C4-2B (cell line): Measurements from ENCODE around the gene ABHD12.

Source experiments
- H3K27ac ChIP-seq: fragments of 450-650 bp; 2 replicates; pipeline ENCODE4 v1.5.1; 2017
- ZFX ChIP-seq: fragments of 450-650 bp; IDR thresholded peaks from 2 replicates; pipeline ENCODE4 v1.6.1; 2017
- TF ChIP-seq, protein P1 (sequence below): fragments of 450-650 bp; conservative IDR thresholded peaks from 2 replicates; pipeline ENCODE4 v1.5.1; 2017; ENCODE audit warnings: mild to moderate bottlenecking

ABHD12 gene

DNA sequence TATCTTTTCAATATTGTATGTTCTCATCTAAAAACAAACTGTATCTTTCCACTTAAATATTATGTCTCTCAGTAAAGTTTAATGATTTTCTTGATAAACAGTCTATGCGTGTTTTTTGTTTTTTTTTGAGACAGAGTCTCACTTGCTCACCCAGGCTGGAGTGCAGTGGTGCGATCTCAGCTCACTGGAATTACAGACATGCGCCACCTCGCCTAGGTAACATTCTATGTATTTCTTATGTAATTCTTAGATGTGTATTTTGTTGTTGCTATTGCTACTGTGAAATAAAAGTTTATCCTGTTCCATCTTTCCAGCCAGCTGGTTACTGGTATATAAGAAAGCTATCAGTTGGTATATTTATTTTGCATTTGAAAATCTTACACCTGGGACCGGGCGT is 29.4 kb downstream of the ABHD12 start:
- TF ChIP-seq, protein P1, sequence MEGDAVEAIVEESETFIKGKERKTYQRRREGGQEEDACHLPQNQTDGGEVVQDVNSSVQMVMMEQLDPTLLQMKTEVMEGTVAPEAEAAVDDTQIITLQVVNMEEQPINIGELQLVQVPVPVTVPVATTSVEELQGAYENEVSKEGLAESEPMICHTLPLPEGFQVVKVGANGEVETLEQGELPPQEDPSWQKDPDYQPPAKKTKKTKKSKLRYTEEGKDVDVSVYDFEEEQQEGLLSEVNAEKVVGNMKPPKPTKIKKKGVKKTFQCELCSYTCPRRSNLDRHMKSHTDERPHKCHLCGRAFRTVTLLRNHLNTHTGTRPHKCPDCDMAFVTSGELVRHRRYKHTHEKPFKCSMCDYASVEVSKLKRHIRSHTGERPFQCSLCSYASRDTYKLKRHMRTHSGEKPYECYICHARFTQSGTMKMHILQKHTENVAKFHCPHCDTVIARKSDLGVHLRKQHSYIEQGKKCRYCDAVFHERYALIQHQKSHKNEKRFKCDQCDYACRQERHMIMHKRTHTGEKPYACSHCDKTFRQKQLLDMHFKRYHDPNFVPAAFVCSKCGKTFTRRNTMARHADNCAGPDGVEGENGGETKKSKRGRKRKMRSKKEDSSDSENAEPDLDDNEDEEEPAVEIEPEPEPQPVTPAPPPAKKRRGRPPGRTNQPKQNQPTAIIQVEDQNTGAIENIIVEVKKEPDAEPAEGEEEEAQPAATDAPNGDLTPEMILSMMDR, result no peak
- no peak for TF ChIP-seq ZFX
- H3K27ac ChIP-seq, result no peak overlapping the region

DNA sequence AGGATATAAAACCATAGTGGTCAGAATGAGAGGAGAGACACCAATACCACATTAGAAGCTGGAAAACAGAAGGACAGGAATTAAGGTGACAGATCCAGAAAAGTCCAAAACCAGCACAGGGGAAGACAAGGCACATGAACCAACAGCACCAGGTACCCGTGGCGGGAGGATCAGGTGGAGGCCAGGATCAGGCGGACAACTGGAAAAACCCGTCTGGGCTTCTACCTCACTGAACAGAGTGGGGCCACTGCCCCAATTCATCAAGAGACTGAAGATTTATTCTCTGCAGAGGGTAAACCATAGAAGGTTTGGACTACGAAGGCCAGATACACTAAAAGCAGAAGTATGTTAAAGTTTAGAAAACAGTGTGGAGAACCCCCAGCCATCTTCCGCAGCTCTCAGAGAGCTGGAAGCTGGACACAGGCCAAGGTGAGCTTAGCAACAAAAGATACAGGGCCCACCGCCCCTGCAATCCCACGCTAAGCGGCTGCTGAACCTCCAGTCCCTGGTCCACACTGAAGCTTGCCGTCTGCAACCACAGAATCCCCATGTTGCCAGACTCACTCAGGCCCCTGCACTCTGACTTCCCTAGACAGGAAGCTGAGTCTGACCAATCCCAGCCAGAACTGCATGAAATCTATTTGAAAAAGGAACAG is 29.9 kb downstream of the ABHD12 start:
- TF ChIP-seq ZFX, result no peak
- TF ChIP-seq, protein P1, result no peak
- H3K27ac ChIP-seq, result no peak overlapping the region

DNA sequence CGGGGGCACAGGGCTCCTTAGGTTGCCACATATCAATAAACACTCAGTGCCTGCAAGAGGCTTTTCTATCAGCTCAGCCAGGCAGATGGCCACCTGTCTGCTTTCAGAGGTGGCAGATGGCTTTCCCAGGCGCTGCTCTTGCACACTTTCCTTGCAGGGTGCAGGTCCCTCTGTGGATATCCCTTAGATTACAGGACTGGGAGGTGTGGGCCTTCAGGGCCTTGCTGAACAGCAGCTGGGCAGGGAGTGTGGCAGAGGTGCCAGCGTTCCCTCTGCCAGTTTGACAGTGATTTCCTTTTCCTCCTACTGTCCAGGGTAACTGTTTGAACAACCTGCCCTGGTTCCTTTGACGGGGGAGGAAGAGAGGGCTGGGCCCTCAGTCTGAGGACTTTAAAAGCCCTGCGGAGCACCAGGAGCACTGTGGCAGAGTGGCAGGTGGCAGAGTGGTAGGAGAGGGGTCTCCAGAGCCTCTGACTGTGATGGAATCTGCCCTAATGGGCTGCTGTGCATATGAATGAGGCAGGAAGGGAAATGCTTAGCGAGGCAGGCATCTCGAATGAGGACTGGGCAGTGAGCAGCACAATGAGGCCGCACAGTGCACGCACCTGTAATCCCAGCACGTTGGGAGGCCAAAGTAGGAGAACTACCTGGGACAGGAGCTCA is 34.2 kb downstream of the ABHD12 start:
- TF ChIP-seq, protein P1, result no peak
- TF ChIP-seq ZFX, result no peak
- no peak overlapping the region; the same call in 1 of the 2 replicates for H3K27ac ChIP-seq

DNA sequence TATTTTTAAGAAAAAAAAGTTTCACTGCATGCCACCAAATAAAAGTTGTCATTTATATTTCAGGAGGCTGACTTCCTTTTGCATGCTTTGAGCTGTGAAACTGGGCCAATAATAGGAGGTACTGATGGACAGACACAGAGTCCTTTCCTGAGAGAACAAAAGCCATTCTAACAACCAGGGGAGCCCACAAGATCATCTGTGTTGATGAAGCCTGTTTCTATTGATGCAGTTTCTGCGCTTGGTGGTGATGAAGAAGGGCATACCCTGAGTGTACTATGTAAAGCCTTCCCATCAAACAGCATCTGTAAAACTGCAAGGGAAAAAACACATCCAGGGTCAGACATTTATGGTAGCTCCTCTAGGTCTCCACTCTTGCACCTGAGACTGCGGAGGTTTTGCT is 34.8 kb downstream of the ABHD12 start:
- TF ChIP-seq, protein P1, result no peak
- TF ChIP-seq ZFX, result no peak
- H3K27ac ChIP-seq, result no peak overlapping the region

DNA sequence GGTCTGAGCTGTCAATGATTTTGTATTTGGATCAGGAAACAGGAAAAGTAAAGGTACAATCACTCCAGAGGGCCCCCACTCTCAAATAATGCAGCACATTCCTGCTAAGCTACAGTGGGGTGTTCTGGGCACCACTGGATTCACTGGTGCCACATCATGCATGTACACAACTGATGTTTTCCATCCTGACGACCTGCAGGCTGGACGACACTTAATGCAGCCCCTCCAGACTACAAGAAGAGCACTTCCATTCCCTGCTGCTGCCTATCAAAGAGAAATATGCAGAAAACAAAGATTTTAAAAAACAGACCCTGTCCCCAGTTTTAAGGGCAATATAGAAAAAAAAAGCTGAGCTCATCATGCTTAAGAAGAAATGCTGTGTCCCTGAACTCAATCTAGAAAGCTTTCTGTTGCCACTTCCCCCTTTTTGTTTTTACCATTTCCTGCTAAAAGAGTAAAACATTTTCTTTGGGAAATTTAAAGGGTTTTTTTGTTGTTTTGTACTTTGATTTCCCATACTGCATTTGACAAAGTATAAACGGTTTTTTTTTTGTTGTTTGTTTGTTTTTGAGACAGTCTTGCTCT is 35.5 kb downstream of the ABHD12 start:
- H3K27ac ChIP-seq, result no peak overlapping the region

DNA sequence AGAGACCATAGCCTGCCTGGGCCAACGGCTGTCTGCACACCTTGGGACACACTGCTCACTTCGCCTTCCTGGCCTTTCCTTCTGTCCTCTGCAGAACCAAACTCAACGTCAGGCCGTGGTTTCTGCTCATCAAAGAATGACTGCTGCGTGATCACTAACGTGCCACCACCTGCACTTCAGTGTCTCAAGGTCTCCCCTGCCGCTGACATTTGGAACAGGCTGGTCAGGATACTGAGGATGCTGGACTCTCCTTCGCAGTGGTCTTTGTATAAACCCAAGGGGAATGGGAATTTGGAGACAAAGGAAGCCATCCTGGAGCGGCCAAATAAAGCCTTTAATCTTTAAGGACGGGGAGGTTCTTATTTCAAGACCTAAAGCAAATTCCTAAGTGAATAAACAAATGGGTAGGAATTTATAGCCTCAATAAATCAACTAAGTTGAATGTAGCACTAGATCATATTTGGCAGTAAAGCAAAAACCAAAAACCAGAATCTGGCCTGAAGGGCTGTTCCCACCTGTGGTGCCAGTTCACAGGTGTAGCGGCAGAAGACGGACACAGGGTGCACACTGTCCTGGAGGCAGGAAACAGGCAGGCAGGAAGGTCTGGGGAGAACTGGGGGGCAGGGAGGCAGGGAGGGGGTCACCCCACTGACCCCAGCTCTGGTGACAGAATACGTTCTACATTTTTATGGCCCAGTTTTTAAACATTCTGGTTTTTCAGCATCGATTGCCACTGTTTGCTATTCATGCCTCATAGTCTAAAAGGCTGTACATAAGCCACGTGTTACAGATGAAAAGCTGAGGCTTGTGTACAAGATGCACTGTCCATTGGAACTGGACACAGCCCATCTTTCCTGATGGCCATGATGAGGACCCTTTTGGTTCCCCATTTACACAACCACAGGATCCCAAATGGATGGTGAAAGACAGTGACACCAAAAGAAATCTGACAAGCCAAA is 36.6 kb downstream of the ABHD12 start:
- H3K27ac ChIP-seq, result peak overlapping the region; percentile 87

More for the DNA sequence above, 35.5 kb downstream of the ABHD12 start:
- TF ChIP-seq ZFX, result no peak
- TF ChIP-seq, protein P1, result no peak

More for the DNA sequence above, 36.6 kb downstream of the ABHD12 start:
- TF ChIP-seq ZFX, result no peak
- TF ChIP-seq, protein P1, result no peak
